ENCODE results near the gene FAM43B. TPM values are rescaled to one million over a fixed set of nuclear protein-coding genes. Genes with fewer than 3 reads are reported as not detected.

The FAM43B gene
- total RNA-seq, 4 donors from 2014 or later, result 0.59 to 3.5 (median 2.5) TPM

- DNase-seq, result no peak
- Histone ChIP-seq H3K4me1 (no peaks in the 10 kb centered on the region), H3K27ac (no peak overlapping the region), H3K9me3 (no peaks in the 10 kb centered on the region), H3K27me3 (no peaks in the 10 kb centered on the region), H3K36me3 (no peaks in the 10 kb centered on the region), H3K4me3 (replicated peaks in 1 of 3) (no peak overlapping the region)
- intact Hi-C loops (cut with DNase I), result no loop called here
- 52 to 54% methylated on average over 2 of the region's 2 CpGs for WGBS, 2 donors
- no peak for TF ChIP-seq POLR2A (IDR thresholded peaks at IDR 0.05)
- TF ChIP-seq CTCF (IDR thresholded peaks at IDR 0.05), result no peak
These were observed 14.1 kb upstream of the FAM43B start for GRCh38 chr1:20538227-20538626.

GRCh38 chr1:20538760-20539551 is 13.4 kb upstream of the FAM43B start:
- WGBS, 2 donors, result 69 to 93% methylated on average over 3 of the region's 3 CpGs
- Histone ChIP-seq H3K9me3 (no peaks in the 10 kb centered on the region), H3K4me1 (no peaks in the 10 kb centered on the region), H3K27ac (no peak overlapping the region), H3K36me3 (no peaks in the 10 kb centered on the region), H3K27me3 (no peaks in the 10 kb centered on the region), H3K4me3 (replicated peaks in 1 of 3) (no peak overlapping the region)
- intact Hi-C loops (cut with DNase I), result no loop called here
- TF ChIP-seq POLR2A (IDR thresholded peaks at IDR 0.05), result no peak
- no peak for TF ChIP-seq CTCF (IDR thresholded peaks at IDR 0.05)
- DNase-seq, result no peak

GRCh38 chr1:20540281-20540680 is 12.1 kb upstream of the FAM43B start:
- H3K4me1 ChIP-seq, result no peaks in the 10 kb centered on the region
- no peak for DNase-seq
- no peaks in the 10 kb centered on the region for H3K9me3 ChIP-seq
- WGBS, 2 donors, result 82 to 91% methylated on average over 1 of the region's 1 CpG
- no peak for TF ChIP-seq POLR2A (IDR thresholded peaks at IDR 0.05)
- no peak for TF ChIP-seq CTCF (IDR thresholded peaks at IDR 0.05)
- no peak overlapping the region for H3K4me3 ChIP-seq (replicated peaks in 1 of 3)
- H3K36me3 ChIP-seq, result no peaks in the 10 kb centered on the region
- no peaks in the 10 kb centered on the region for H3K27me3 ChIP-seq
- H3K27ac ChIP-seq, result no peak overlapping the region
- intact Hi-C loops (cut with DNase I), result no loop called here

GRCh38 chr1:20546637-20547036 is 5.7 kb upstream of the FAM43B start:
- Histone ChIP-seq H3K4me1 (no peaks in the 10 kb centered on the region), H3K4me3 (replicated peaks in 1 of 3) (no peak overlapping the region), H3K27ac (no peak overlapping the region), H3K36me3 (no peaks in the 10 kb centered on the region), H3K27me3 (no peaks in the 10 kb centered on the region), H3K9me3 (no peaks in the 10 kb centered on the region)
- TF ChIP-seq CTCF (IDR thresholded peaks at IDR 0.05) (no peak), POLR2A (IDR thresholded peaks at IDR 0.05) (no peak)
- DNase-seq, result no peak
- 76 to 81% methylated on average over 3 of the region's 3 CpGs for WGBS, 2 donors
- intact Hi-C loops (cut with DNase I), result no loop called here

- peaks cover 12% of the 10 kb centered on the region for H3K27me3 ChIP-seq
- intact Hi-C loops (cut with DNase I), result no loop called here
- H3K36me3 ChIP-seq, result no peaks in the 10 kb centered on the region
- 58 to 73% methylated on average over 3 of the region's 3 CpGs for WGBS, 2 donors
- no peak for DNase-seq
- no peak overlapping the region for H3K27ac ChIP-seq
- H3K4me3 ChIP-seq (replicated peaks in 1 of 3), result no peak overlapping the region
- TF ChIP-seq POLR2A (IDR thresholded peaks at IDR 0.05) (no peak), CTCF (IDR thresholded peaks at IDR 0.05) (no peak)
- H3K4me1 ChIP-seq, result peaks cover 0 to 10% of the 10 kb centered on the region in 2 donors
- no peaks in the 10 kb centered on the region for H3K9me3 ChIP-seq
These were observed 1.2 kb upstream of the FAM43B start for GRCh38 chr1:20551161-20551560.
